Measurements from ENCODE around the gene TRERF1. TPM values are rescaled to one million over a fixed set of nuclear protein-coding genes. Genes with fewer than 3 reads are reported as not detected.

The TRERF1 gene
- polyA plus RNA-seq, 1 of the 3 experiments (the other 2 are of a cell fraction), result 3.6 TPM

GRCh38 chr6:42453031-42453653 is 1.4 kb upstream of the TRERF1 start:
- peaks cover 17% of the 10 kb centered on the region for H3F3A ChIP-seq (replicated peaks; ENCODE audit: insufficient read depth)
- H3K9ac ChIP-seq, result peak overlapping the region; percentile 96; the same call in 1 of the 2 replicates
- peak overlapping the region; percentile 95 to 100 for H3K4me3 ChIP-seq (ENCODE audit: low read depth in 2 of 2, low read length in 1 of 2)
- H3K9me2 ChIP-seq, result no peaks in the 10 kb centered on the region
- no peaks in the 10 kb centered on the region for H3K27me3 ChIP-seq (ENCODE audit: insufficient read depth)
- H3K27ac ChIP-seq (ENCODE audit: low read depth in 2 of 2, low read length in 1 of 2), result peak overlapping the region; percentile 90 to 96
- 0 out of 2 replicates have a peak, but pooled peaks have one; percentile 13 for TF ChIP-seq RXRA (IDR thresholded peaks at IDR 0.05; ENCODE audit: borderline replicate concordance, low read depth)
- TF ChIP-seq RCOR1 (IDR thresholded peaks at IDR 0.05; ENCODE audit: low read length), result 0 out of 2 replicates have a peak, but pooled peaks have one; percentile 6
- TF ChIP-seq POLR2AphosphoS5 (IDR thresholded peaks at IDR 0.05; ENCODE audit: low read depth, low read length), result peak; percentile 51; the same call in 1 of the 2 replicates
- no peak for TF ChIP-seq MEF2A (IDR thresholded peaks at IDR 0.05; ENCODE audit: borderline replicate concordance, low read depth)
- no peak for TF ChIP-seq ZBTB33 (IDR thresholded peaks at IDR 0.05; ENCODE audit: borderline replicate concordance, low read depth)
- no peak for TF ChIP-seq SIN3A (IDR thresholded peaks at IDR 0.05; ENCODE audit: borderline replicate concordance, low read depth, low read length)
- no peak for TF ChIP-seq FOSL2 (IDR thresholded peaks at IDR 0.05; ENCODE audit: borderline replicate concordance, low read depth)
- TF ChIP-seq SMC3 (IDR thresholded peaks at IDR 0.05; ENCODE audit: low read depth, low read length), result peak; percentile 1; the same call in 1 of the 2 replicates
- no peak for TF ChIP-seq IRF3 (IDR thresholded peaks at IDR 0.05; ENCODE audit: low read depth, low read length)
- peak; percentile 67; the same call in 1 of the 2 replicates for TF ChIP-seq TAF1 (IDR thresholded peaks at IDR 0.05; ENCODE audit: borderline replicate concordance, low read depth, low read length)
- 0 out of 2 replicates have a peak, but pooled peaks have one; percentile 10 for TF ChIP-seq USF1 (IDR thresholded peaks at IDR 0.05; ENCODE audit: borderline replicate concordance, low read depth)
- TF ChIP-seq TCF12 (IDR thresholded peaks at IDR 0.05), result peak; percentile 57; the same call in 1 of the 2 replicates
- peak; percentile 35; the same call in 1 of the 2 replicates for TF ChIP-seq TEAD4 (IDR thresholded peaks at IDR 0.05; ENCODE audit: borderline replicate concordance, insufficient read depth)
- TF ChIP-seq NRF1 (IDR thresholded peaks at IDR 0.05; ENCODE audit: low read depth, low read length), result peak; percentile 37; the same call in 1 of the 2 replicates
- TF ChIP-seq YY1 (IDR thresholded peaks at IDR 0.05; ENCODE audit: low read depth), result peak; percentile 67; the same call in 1 of the 2 replicates
- no peak for TF ChIP-seq CHD2 (IDR thresholded peaks at IDR 0.05; ENCODE audit: low read length, partially characterized antibody)
- TF ChIP-seq MAX (IDR thresholded peaks at IDR 0.05; ENCODE audit: low read depth), result peak; percentile 8; the same call in 1 of the 2 replicates
- TF ChIP-seq GATA2 (CRISPR knock-in tag; IDR thresholded peaks at IDR 0.05), result no peak
- TF ChIP-seq ELF1 (IDR thresholded peaks at IDR 0.05), result peak; percentile 16; the same call in 1 of the 2 replicates
- H2AFZ ChIP-seq (ENCODE audit: low read depth), result peak overlapping the region; percentile 93
- DNase-seq, result peak; percentile 92
- peak overlapping the region; percentile 99 for H3K4me2 ChIP-seq
- peaks cover 8 to 17% of the 10 kb centered on the region in 2 experiments; a peak in 3 of 4 replicates for H3K4me1 ChIP-seq (ENCODE audit: control insufficient read depth in 1 of 2, insufficient read depth in 2 of 2, low read depth in 1 of 2, low read length in 1 of 2)
- WGBS (ENCODE audit: low lambda C conversion rate), result 0% methylated on average over 2 of the region's 57 CpGs
- ChIA-PET POLR2A (interaction anchor here (0.9 to 2.6 kb wide), 7 partner anchors 31 to 719 kb away, joined by 3 to 11 read pairs (median 5); partner anchors contain the start of gene UBR2), CTCF (interaction anchor here (1.0 to 4.3 kb wide), 8 partner anchors 12 to 666 kb away, joined by 3 to 31 read pairs (median 4); partner anchors contain the start of gene TOMM6)
- H3K36me3 ChIP-seq (replicated peaks in 1 of 2; ENCODE audit: control insufficient read depth in 1 of 2, insufficient read depth in 2 of 2, low read length in 1 of 2), result no peaks in the 10 kb centered on the region
- H3K9me3 ChIP-seq, result no peaks in the 10 kb centered on the region
- H3K79me2 ChIP-seq (ENCODE audit: insufficient read depth), result peaks cover 36% of the 10 kb centered on the region
- peaks cover 9% of the 10 kb centered on the region; the same call in 1 of the 2 replicates for H4K20me1 ChIP-seq (ENCODE audit: insufficient read depth)

All from SK-N-SH (cell line).